ENCODE results near the gene CPT1A. TPM values are rescaled to one million over a fixed set of nuclear protein-coding genes. Genes with fewer than 3 reads are reported as not detected.
"Not testable (repeated sequence)": the region's sequence is repeated elsewhere in the genome, so short reads cannot be mapped to it uniquely, and the experiment has no call there.

Gene CPT1A
- total RNA-seq, 2 donors from 2014 or later: 29.5 to 33.3 TPM

- H3K9me3 ChIP-seq (ENCODE audit: control insufficient read depth, low read length, poor library complexity, severe bottlenecking): no peaks in the 10 kb centered on the region
- Mint-ChIP-seq H3K36me3 (ENCODE audit: low read depth) (peaks cover 6% of the 10 kb centered on the region), H3K4me1 (peaks cover 3% of the 10 kb centered on the region), H3K27ac (no peak overlapping the region), H3K27me3 (peaks cover 7% of the 10 kb centered on the region), H3K4me3 (no peak overlapping the region)
- ATAC-seq (no peak), DNase-seq (no peak)
Measured at GRCh38 chr11:68863553-68864265, 22.0 kb upstream of the CPT1A start.

- peaks cover 2% of the 10 kb centered on the region for H3K36me3 Mint-ChIP-seq (ENCODE audit: low read depth)
Measured at GRCh38 chr11:68862421-68862820, 20.7 kb upstream of the CPT1A start.

GRCh38 chr11:68859123-68859522 is 17.4 kb upstream of the CPT1A start:
- peaks cover 2% of the 10 kb centered on the region for H3K27me3 Mint-ChIP-seq
- H3K36me3 Mint-ChIP-seq (ENCODE audit: low read depth): no peaks in the 10 kb centered on the region
- ATAC-seq: no peak
- H3K27ac Mint-ChIP-seq: no peak overlapping the region
- H3K4me3 Mint-ChIP-seq: no peak overlapping the region
- no peaks in the 10 kb centered on the region for H3K9me3 ChIP-seq (ENCODE audit: control insufficient read depth, low read length, poor library complexity, severe bottlenecking)
- no peak for DNase-seq
- peaks cover under 1% of the 10 kb centered on the region for H3K4me1 Mint-ChIP-seq

More at GRCh38 chr11:68862421-68862820, 20.7 kb upstream of the CPT1A start:
- no peak overlapping the region for H3K4me3 Mint-ChIP-seq
- no peak overlapping the region for H3K27ac Mint-ChIP-seq
- H3K4me1 Mint-ChIP-seq: no peaks in the 10 kb centered on the region
- H3K9me3 ChIP-seq (ENCODE audit: control insufficient read depth, low read length, poor library complexity, severe bottlenecking): no peaks in the 10 kb centered on the region
- DNase-seq (no peak), ATAC-seq (no peak)
- no peaks in the 10 kb centered on the region for H3K27me3 Mint-ChIP-seq

DNA sequence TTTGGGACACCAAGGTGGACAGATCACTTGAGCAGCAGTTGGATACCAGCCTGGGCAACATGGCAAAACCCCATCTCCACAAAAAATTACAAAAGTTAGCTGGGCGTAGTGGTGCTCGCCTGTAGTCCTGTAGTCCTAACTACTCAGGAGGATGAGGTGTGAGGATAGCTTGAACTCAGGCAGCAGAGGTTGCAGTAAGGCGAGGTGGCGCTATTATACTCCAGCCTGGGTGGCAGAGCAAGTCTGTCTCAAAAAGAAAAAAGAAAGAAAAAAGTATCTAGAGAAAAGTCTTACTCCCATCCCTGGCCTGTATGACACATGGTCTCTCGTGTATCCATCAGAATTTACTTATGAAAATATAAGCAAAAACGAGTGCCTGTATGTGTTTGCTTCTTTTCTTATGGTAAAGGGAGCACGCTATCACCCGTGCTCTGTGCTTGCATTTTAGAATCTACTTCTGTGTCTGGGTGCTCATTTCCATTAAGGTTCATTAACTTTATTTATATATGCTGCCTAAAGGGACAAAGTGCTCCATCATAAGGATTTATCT is 15.4 kb upstream of the CPT1A start:
- no peak overlapping the region for H3K27ac Mint-ChIP-seq
- peaks cover 6% of the 10 kb centered on the region for H3K4me1 Mint-ChIP-seq
- no peak for ATAC-seq
- H3K4me3 Mint-ChIP-seq: no peak overlapping the region
- H3K9me3 ChIP-seq (ENCODE audit: control insufficient read depth, low read length, poor library complexity, severe bottlenecking): no peaks in the 10 kb centered on the region
- no peak for DNase-seq
- H3K27me3 Mint-ChIP-seq: peaks cover 19% of the 10 kb centered on the region
- H3K36me3 Mint-ChIP-seq (ENCODE audit: low read depth): no peaks in the 10 kb centered on the region

DNA sequence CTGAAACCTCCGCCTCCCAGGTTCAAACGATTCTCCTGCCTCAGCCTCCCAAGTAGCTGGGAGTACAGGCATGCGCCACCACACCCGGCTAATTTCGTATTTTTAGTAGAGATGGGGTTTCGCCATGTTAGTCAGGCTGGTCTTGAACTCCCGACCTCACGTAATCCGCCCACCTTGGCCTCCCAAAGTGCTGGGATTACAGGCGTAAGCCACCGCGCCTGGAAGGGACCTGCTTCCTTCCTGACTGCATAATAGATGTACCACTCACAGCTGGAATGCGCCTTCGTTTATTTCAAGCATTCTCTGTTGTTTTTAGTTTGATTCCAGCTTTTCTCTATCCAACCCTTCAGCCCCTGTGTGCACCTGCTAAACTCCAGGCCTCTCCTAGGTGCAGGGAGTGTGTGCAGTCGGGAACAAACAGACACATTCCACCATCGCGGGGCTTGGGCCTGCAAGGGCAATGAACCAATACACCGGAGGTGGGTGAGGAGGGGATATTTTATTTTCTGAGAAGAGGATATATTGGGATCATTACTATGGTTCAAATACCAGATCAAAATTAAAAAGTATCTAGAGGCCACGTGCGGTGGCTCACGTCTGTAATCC is 14.8 kb upstream of the CPT1A start:
- H3K4me3 Mint-ChIP-seq; DNase-seq; H3K4me1 Mint-ChIP-seq; H3K36me3 Mint-ChIP-seq (ENCODE audit: low read depth); ATAC-seq; H3K27ac Mint-ChIP-seq; H3K9me3 ChIP-seq (ENCODE audit: control insufficient read depth, low read length, poor library complexity, severe bottlenecking): not testable (repeated sequence)
- H3K27me3 Mint-ChIP-seq: peaks cover 19% of the 10 kb centered on the region

DNA sequence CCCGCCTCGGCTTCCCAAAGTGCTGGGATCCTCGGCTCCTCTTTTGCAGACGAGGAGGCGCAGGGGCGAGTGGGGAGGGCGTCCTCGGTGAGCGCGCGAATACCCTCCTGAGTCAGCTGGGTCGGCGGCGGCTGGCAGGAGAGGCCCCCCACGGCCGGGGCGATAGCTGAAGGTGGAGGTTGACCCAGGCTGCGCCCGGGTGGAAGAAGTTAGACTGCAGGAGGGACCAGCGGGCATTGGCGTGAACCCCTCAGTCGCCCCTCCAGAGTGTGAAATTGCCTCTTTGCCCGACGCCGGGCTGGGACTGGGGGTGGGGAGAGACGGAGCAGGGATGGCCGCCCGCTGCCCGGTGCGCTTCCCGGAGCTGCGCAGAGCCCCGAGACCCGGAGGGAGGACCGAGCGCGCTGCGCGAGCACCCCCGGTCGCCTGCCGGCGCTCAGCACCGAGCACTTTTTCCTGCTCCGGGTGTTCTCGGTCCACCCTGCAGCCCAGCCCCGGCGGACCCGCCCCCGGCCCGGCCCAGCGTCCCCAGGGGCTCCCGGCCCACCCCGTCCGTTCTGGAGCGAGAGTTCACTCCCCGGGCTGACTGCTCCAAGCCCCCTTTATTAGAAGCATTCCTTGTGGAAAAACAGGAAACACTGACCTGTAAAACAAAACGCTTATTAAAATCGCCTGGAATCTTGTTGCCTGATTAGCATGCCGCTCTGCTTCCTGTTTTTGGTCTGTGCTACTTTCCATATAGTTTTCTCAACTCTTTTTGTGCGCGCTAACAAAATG is 13.7 kb upstream of the CPT1A start:
- DNase-seq (no peak), ATAC-seq (peak; percentile 30)
- H3K27ac Mint-ChIP-seq: no peak overlapping the region
- H3K27me3 Mint-ChIP-seq: peaks cover 19% of the 10 kb centered on the region
- H3K4me1 Mint-ChIP-seq: peaks cover 6% of the 10 kb centered on the region
- H3K9me3 ChIP-seq (ENCODE audit: control insufficient read depth, low read length, poor library complexity, severe bottlenecking): no peaks in the 10 kb centered on the region
- peak overlapping the region; percentile 78 for H3K4me3 Mint-ChIP-seq
- no peaks in the 10 kb centered on the region for H3K36me3 Mint-ChIP-seq (ENCODE audit: low read depth)

DNA sequence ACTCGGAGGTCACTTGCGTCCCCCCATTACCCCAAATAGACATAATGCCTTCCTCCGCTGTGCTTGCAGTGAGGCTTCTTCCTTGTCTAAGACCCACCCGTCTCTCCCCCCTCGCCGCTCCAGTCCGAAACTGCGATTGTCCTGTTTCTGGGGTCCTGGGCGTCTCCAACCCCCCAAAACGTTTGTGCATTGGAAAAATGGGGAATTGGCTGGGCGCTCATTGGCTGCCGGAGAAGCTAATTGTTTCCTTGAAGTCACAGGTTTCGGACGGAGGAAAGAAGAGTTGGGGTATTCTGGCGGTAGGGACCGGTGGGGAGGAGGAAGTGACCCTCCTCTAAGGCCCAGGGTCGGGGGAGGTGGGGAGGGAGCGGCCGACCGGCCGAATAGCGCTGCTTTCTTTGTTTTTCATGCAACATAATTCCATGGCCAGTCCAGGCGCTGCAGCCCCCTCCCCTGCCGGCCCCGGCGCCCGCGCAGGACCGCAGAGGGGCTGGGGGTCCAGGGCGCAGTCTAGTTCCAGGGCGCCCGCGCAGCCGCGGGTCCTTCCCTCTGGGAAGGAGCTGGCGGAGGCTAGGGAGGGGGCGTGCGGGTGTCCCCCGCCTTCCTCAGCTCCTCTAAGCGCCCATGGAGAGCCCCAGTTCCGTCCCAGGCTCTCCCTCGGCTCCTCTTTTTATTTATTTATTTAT is 12.7 kb upstream of the CPT1A start:
- H3K27ac Mint-ChIP-seq: no peak overlapping the region
- H3K9me3 ChIP-seq (ENCODE audit: control insufficient read depth, low read length, poor library complexity, severe bottlenecking): no peaks in the 10 kb centered on the region
- DNase-seq: no peak
- H3K36me3 Mint-ChIP-seq (ENCODE audit: low read depth): no peaks in the 10 kb centered on the region
- H3K4me3 Mint-ChIP-seq: peak overlapping the region; percentile 71
- ATAC-seq: no peak
- peaks cover 6% of the 10 kb centered on the region for H3K4me1 Mint-ChIP-seq
- H3K27me3 Mint-ChIP-seq: peaks cover 19% of the 10 kb centered on the region

DNA sequence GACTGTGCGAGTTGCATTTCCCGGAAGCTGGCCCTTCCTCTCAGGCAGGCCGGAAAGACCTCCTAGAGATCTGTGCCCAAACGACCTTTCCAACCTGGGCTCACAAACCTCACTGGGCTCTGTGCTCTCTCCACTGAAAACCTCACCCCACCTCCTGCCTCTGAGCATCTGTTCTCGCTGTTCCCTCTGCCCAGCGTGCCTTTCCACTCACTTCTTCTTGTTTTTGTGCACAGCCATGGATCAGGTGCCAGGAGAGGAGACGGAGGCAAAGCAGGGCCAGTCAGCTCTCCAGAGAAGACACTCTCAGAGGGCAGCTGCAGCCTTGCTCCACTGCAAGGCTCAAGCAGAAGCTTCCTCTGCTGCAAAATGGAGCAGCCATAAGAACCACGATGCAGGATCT is 10.9 kb upstream of the CPT1A start:
- peaks cover 23% of the 10 kb centered on the region for H3K27me3 Mint-ChIP-seq
- H3K27ac Mint-ChIP-seq: no peak overlapping the region
- no peak overlapping the region for H3K4me3 Mint-ChIP-seq
- no peaks in the 10 kb centered on the region for H3K9me3 ChIP-seq (ENCODE audit: control insufficient read depth, low read length, poor library complexity, severe bottlenecking)
- no peak for ATAC-seq
- H3K36me3 Mint-ChIP-seq (ENCODE audit: low read depth): no peaks in the 10 kb centered on the region
- peaks cover 6% of the 10 kb centered on the region for H3K4me1 Mint-ChIP-seq
- no peak for DNase-seq

DNA sequence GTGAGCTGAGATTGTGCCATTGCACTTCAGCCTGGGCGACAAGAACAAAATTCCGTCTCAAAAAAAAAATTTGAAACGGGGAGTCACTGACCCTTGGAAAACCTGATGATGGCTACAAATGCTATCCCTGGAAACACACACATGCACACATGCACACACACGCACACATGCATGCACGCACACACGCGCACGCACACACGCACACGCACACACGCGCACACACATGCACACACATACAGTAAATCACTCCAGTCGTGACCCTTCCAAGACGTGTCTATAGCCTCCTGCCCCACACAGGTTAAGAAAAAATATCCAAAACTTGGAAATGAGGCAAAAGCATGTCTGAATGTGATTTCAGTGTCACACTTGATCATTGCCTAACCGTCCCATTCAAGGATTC is 6.7 kb upstream of the CPT1A start:
- H3K27ac Mint-ChIP-seq: no peak overlapping the region
- ATAC-seq (no peak), DNase-seq (no peak)
- no peaks in the 10 kb centered on the region for H3K9me3 ChIP-seq (ENCODE audit: control insufficient read depth, low read length, poor library complexity, severe bottlenecking)
- no peak overlapping the region for H3K4me3 Mint-ChIP-seq
- H3K27me3 Mint-ChIP-seq: peaks cover 15% of the 10 kb centered on the region
- no peaks in the 10 kb centered on the region for H3K4me1 Mint-ChIP-seq
- H3K36me3 Mint-ChIP-seq (ENCODE audit: low read depth): no peaks in the 10 kb centered on the region

GRCh38 chr11:68847395-68847794 is 5.7 kb upstream of the CPT1A start:
- no peak overlapping the region for H3K4me3 Mint-ChIP-seq
- H3K27ac Mint-ChIP-seq: no peak overlapping the region
- ATAC-seq (no peak), DNase-seq (no peak)
- H3K36me3 Mint-ChIP-seq (ENCODE audit: low read depth): no peaks in the 10 kb centered on the region
- peaks cover 4% of the 10 kb centered on the region for H3K4me1 Mint-ChIP-seq
- no peaks in the 10 kb centered on the region for H3K9me3 ChIP-seq (ENCODE audit: control insufficient read depth, low read length, poor library complexity, severe bottlenecking)
- peaks cover 5% of the 10 kb centered on the region for H3K27me3 Mint-ChIP-seq

DNA sequence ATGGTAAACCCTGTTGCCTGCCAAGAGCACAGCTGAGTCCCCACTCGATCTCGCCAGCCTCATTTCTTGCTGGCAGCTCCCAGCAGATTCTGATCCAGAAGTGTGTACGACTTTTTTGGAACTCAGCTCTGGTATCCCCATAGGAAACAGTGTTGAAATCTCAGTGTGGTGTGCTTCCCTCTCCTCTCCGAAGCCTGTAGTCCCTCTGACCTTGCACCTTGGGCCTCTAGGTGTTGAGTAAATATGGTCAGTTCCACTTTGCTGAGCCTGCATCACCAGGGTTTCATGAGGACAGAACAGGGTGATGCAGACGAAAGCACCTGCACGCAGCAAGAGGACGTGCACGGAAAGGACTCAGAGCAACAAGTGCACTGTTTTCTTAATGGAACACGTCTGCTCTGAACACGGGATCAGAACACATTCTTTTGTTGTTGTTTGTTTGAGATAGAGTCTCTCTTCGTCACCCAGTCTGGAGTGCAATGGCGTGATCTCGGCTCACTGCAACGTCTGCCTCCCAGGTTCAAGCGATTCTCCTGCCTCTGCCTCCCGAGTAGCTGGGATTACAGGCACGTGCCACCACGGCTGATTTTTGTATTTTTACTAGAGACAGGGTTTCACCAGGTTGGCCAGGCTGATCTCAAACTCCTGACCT is 3.8 kb upstream of the CPT1A start:
- H3K4me1 Mint-ChIP-seq: peaks cover 4% of the 10 kb centered on the region
- H3K36me3 Mint-ChIP-seq (ENCODE audit: low read depth): no peaks in the 10 kb centered on the region
- H3K4me3 Mint-ChIP-seq: no peak overlapping the region
- DNase-seq (no peak), ATAC-seq (no peak)
- peaks cover 5% of the 10 kb centered on the region for H3K27me3 Mint-ChIP-seq
- no peak overlapping the region for H3K27ac Mint-ChIP-seq
- no peaks in the 10 kb centered on the region for H3K9me3 ChIP-seq (ENCODE audit: control insufficient read depth, low read length, poor library complexity, severe bottlenecking)

DNA sequence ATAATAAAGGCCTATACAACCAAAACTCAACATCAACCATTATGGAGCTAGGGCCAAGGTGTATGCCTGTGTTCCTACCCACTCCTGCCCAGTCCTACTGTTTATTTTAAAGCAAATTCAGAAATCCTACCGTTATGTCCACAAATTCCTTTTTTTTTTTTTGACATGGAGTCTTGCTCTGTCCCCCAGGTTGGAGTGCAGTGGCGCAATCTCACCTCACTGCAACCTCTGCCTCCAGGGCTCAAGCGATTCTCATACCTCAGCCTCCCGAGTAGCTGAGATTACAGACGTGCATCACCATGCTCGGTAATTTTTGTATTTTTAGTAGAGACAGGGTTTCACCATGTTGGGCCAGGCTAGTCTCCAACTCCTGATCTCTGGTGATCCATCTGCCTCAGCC is 3.1 kb upstream of the CPT1A start:
- H3K36me3 Mint-ChIP-seq (ENCODE audit: low read depth): no peaks in the 10 kb centered on the region
- H3K4me3 Mint-ChIP-seq: no peak overlapping the region
- ATAC-seq (no peak), DNase-seq (no peak)
- H3K27me3 Mint-ChIP-seq: peaks cover 5% of the 10 kb centered on the region
- no peaks in the 10 kb centered on the region for H3K9me3 ChIP-seq (ENCODE audit: control insufficient read depth, low read length, poor library complexity, severe bottlenecking)
- no peak overlapping the region for H3K27ac Mint-ChIP-seq
- peaks cover 7% of the 10 kb centered on the region for H3K4me1 Mint-ChIP-seq
